ENCODE measurements around the gene TGFBR2.
A peak's percentile ranks its signal among the peaks of the same experiment; 100 is the strongest.

The TGFBR2 gene

GRCh38 chr3:30606301-30607031 lies at the start of gene TGFBR2:
Gene TGFBR2 (plus strand): TSS chr3:30606601. CDS start chr3:30606884, 283 bp downstream.
- TF ChIP-seq NFIC (IDR thresholded peaks at IDR 0.05), result peak; percentile 42
- no peak; the same call in 1 of the 2 replicates for TF ChIP-seq TAF1 (IDR thresholded peaks at IDR 0.05; ENCODE audit: low read depth)
- no peak for TF ChIP-seq CREB1 (IDR thresholded peaks at IDR 0.05; ENCODE audit: low read depth)
- TF ChIP-seq TEAD4 (IDR thresholded peaks at IDR 0.05), result peak; percentile 39; the same call in 1 of the 2 replicates
- no peak for TF ChIP-seq YY1 (IDR thresholded peaks at IDR 0.05; ENCODE audit: low read depth)
- TF ChIP-seq FOXM1 (IDR thresholded peaks at IDR 0.05; ENCODE audit: borderline replicate concordance, low read depth), result no peak
- peak; percentile 71 for TF ChIP-seq TCF12 (IDR thresholded peaks at IDR 0.05; ENCODE audit: low read depth)
- TF ChIP-seq EGR1 (IDR thresholded peaks at IDR 0.05), result peak; percentile 71
- peak; percentile 46; the same call in 1 of the 2 replicates for TF ChIP-seq EP300 (IDR thresholded peaks at IDR 0.05; ENCODE audit: borderline replicate concordance)
- peak; percentile 76 for TF ChIP-seq MAX (IDR thresholded peaks at IDR 0.05)
- 0 out of 2 replicates have a peak, but pooled peaks have one; percentile 4 for TF ChIP-seq USF1 (IDR thresholded peaks at IDR 0.05)
- TF ChIP-seq RAD21 (IDR thresholded peaks at IDR 0.05; ENCODE audit: low read depth), result peak; percentile 20; the same call in 1 of the 2 replicates
- peak; percentile 99 for TF ChIP-seq ZBTB7A (IDR thresholded peaks at IDR 0.05; ENCODE audit: low read depth)

GRCh38 chr3:30557746-30558303 lies 48.6 kb upstream of the TGFBR2 start:
- TF ChIP-seq CEBPB (IDR thresholded peaks at IDR 0.05), result no peak
- TF ChIP-seq ZBTB7A (IDR thresholded peaks at IDR 0.05; ENCODE audit: low read depth), result no peak
- no peak for TF ChIP-seq NFIC (IDR thresholded peaks at IDR 0.05)
- TF ChIP-seq RAD21 (IDR thresholded peaks at IDR 0.05; ENCODE audit: low read depth), result no peak
- no peak for TF ChIP-seq CREB1 (IDR thresholded peaks at IDR 0.05; ENCODE audit: low read depth)
- no peak for TF ChIP-seq MAX (IDR thresholded peaks at IDR 0.05)
- TF ChIP-seq EP300 (IDR thresholded peaks at IDR 0.05; ENCODE audit: borderline replicate concordance), result no peak
- TF ChIP-seq TEAD4 (IDR thresholded peaks at IDR 0.05), result no peak
- no peak for TF ChIP-seq USF1 (IDR thresholded peaks at IDR 0.05)
- no peak for TF ChIP-seq EGR1 (IDR thresholded peaks at IDR 0.05)

GRCh38 chr3:30563956-30564355 lies 42.4 kb upstream of the TGFBR2 start:
- TF ChIP-seq EP300 (IDR thresholded peaks at IDR 0.05; ENCODE audit: borderline replicate concordance), result no peak
- TF ChIP-seq TEAD4 (IDR thresholded peaks at IDR 0.05), result peak; percentile 51; the same call in 1 of the 2 replicates
- TF ChIP-seq NFIC (IDR thresholded peaks at IDR 0.05), result no peak
- TF ChIP-seq CREB1 (IDR thresholded peaks at IDR 0.05; ENCODE audit: low read depth), result no peak
- no peak for TF ChIP-seq REST (IDR thresholded peaks at IDR 0.05; ENCODE audit: low read depth)

- TF ChIP-seq TEAD4 (IDR thresholded peaks at IDR 0.05) (no peak), FOXM1 (IDR thresholded peaks at IDR 0.05; ENCODE audit: borderline replicate concordance, low read depth) (no peak), ZBTB7A (IDR thresholded peaks at IDR 0.05; ENCODE audit: low read depth) (no peak), TAF1 (IDR thresholded peaks at IDR 0.05; ENCODE audit: low read depth) (no peak), RAD21 (IDR thresholded peaks at IDR 0.05; ENCODE audit: low read depth) (no peak), CREB1 (IDR thresholded peaks at IDR 0.05; ENCODE audit: low read depth) (no peak), NFIC (IDR thresholded peaks at IDR 0.05) (no peak), MAX (IDR thresholded peaks at IDR 0.05) (no peak), YY1 (IDR thresholded peaks at IDR 0.05; ENCODE audit: low read depth) (no peak), EP300 (IDR thresholded peaks at IDR 0.05; ENCODE audit: borderline replicate concordance) (no peak), USF1 (IDR thresholded peaks at IDR 0.05) (no peak), TCF12 (IDR thresholded peaks at IDR 0.05; ENCODE audit: low read depth) (no peak), CEBPB (IDR thresholded peaks at IDR 0.05) (no peak)
Measured at GRCh38 chr3:30567139-30567753, 39.2 kb upstream of the TGFBR2 start.

- TF ChIP-seq EP300 (IDR thresholded peaks at IDR 0.05; ENCODE audit: borderline replicate concordance), result no peak
- no peak for TF ChIP-seq USF1 (IDR thresholded peaks at IDR 0.05)
- no peak for TF ChIP-seq EGR1 (IDR thresholded peaks at IDR 0.05)
- no peak for TF ChIP-seq FOXM1 (IDR thresholded peaks at IDR 0.05; ENCODE audit: borderline replicate concordance, low read depth)
- TF ChIP-seq CREB1 (IDR thresholded peaks at IDR 0.05; ENCODE audit: low read depth), result no peak
- TF ChIP-seq RAD21 (IDR thresholded peaks at IDR 0.05; ENCODE audit: low read depth), result no peak
- TF ChIP-seq TEAD4 (IDR thresholded peaks at IDR 0.05), result no peak
- TF ChIP-seq TCF12 (IDR thresholded peaks at IDR 0.05; ENCODE audit: low read depth), result no peak
- no peak for TF ChIP-seq MAX (IDR thresholded peaks at IDR 0.05)
- no peak for TF ChIP-seq ZBTB7A (IDR thresholded peaks at IDR 0.05; ENCODE audit: low read depth)
- TF ChIP-seq TAF1 (IDR thresholded peaks at IDR 0.05; ENCODE audit: low read depth), result no peak
- TF ChIP-seq REST (IDR thresholded peaks at IDR 0.05; ENCODE audit: low read depth), result no peak
- no peak for TF ChIP-seq CEBPB (IDR thresholded peaks at IDR 0.05)
- no peak for TF ChIP-seq NFIC (IDR thresholded peaks at IDR 0.05)
- no peak for TF ChIP-seq YY1 (IDR thresholded peaks at IDR 0.05; ENCODE audit: low read depth)
Measured at GRCh38 chr3:30576946-30577345, 29.5 kb upstream of the TGFBR2 start.
